Left colon (tissue), 2 donors: Measurements from ENCODE around the gene ACAA2. TPM values are rescaled to one million over a fixed set of nuclear protein-coding genes. Genes with fewer than 3 reads are reported as not detected.
"Not testable (repeated sequence)": the region's sequence is repeated elsewhere in the genome, so short reads cannot be mapped to it uniquely, and the experiment has no call there.

Experiments
- ATAC-seq: fragments of 200-7000 bp; cut with Tn5 transposase; one replicate; pipeline ENCODE4 v1.9.1; 2020; ENCODE audit warnings: mild to moderate bottlenecking, moderate library complexity
- DNase-seq, 2 donors: peaks; one replicate each; pipeline ENCODE4 v3.0.0-alpha.2; 2020
- intact Hi-C, 2 donors: fragments of 100-400 bp; cut with DNase I in 1 of 2; cut with micrococcal nuclease in 1 of 2; formaldehyde crosslinking; loops; one replicate each; pipeline versions ENCODE4 v1.11.2 to v1.14.0; 2022; cut with DNase I, micrococcal nuclease
- total RNA-seq, 2 donors: library from RNA; stranded (reverse); fragmentation: NEBNext Ultra II Directional; extraction: Animal tissue kit (Norgen Biotek cat#: 25700); gene quantifications; one replicate each; pipeline ENCODE4 v1.2.1, GENCODE V29; 2021
- donor health status: DM: no; HTN: no; CAD: no.
- donor health status: DM: yes; HTN: yes; CAD: no.

Gene ACAA2
- total RNA-seq, 2 donors from 2014 or later: 295 to 358 TPM

DNA sequence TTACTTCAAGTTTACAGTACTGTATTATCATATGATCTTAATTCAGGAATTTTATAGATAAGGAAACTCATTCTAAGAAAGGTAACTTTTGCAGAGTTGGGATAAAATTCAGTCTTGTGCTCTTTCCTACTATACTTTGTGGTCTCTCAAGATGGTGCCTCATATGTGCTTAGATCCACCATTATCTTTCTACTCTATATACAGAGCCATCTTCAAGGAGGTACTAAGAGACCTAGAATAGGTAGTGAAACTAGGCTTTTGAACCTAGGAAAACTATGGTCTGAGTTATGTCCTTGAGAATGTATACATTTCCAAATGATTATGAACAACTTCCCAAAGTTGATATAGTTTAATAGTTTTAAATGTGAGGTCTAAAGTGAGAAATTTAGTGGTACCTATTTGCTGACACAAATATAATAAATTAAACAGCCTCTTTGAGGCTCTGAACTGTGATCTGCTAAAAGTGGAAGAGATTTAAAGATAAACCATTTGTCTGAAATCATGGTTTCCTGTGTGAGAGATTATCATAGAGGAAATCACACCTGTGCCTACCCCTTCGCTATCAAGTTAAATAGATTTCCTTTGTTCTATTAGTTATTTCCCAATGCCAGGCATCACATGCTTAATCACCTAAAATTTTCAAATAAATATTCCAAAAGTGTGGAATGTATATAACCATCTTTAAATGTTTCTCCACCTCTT is 27.2 kb downstream of the ACAA2 start:
- DNase-seq: no peak
- intact Hi-C loops: loop anchor here in 1 of 2 donors (10.0 kb wide), 1 partner anchor 231 kb away; no protein-coding TSS in a partner anchor

DNA sequence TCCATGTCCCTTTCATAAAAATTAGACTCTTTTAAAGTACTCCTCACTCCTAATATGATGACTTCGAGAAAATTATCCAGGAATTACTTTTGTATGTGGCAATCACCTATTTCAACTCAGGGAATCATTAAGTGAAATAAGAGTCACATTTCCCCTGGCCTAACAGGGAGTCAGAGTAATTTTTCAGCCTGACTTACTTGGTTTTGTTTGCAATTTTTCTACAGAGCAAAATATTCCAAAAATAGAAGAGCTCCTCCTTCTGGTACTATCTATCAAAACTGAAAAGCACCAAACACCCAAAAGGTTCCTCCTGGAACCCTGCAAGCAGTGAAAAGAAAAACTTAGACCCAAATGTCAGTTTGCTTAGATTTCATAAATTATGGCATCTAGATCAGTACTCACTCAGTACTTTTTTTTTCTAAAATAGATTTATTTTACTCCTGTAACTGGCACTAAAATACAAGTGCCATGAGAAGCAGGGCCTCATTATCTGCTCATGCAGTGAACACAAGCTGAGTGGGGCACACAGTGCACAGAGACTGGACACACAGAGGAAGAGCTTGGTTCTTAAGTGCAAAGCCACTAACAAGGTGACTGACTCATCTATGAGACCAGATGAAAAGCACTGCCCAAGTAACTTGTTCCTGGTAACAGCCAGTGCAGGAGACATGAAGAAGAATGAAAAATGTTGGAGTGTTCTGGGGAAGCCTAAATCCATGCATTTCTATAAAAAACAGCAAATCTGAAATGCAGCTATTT is 28.7 kb downstream of the ACAA2 start:
- intact Hi-C loops: loop anchor here in 1 of 2 donors (10.0 kb wide), 1 partner anchor 230 kb away; no protein-coding TSS in a partner anchor
- ATAC-seq (no peak), DNase-seq (no peak)

More for the DNA sequence above, 27.2 kb downstream of the ACAA2 start:
- ATAC-seq: no peak

DNA sequence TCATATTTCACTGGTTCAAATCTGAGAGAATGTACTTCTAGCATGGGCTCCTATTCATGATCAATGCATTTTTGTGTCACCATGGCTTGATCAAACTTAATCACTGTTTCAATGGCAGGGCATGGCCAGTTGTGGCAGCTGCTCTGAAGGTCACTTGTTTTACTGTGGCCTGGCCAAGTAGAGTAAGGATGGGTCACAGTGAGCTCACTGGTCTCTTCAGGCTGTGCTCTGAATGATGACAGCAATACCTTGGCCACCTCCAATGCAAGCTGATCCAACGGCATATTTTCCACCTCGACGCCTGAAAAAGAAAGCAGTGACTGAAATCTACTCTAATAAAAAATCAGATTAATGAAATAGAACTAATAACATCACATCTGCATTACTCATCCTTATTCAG is 29.7 kb downstream of the ACAA2 start:
- intact Hi-C loops: loop anchor here in 1 of 2 donors (10.0 kb wide), 1 partner anchor 229 kb away; no protein-coding TSS in a partner anchor
- not testable (repeated sequence) for ATAC-seq, DNase-seq

DNA sequence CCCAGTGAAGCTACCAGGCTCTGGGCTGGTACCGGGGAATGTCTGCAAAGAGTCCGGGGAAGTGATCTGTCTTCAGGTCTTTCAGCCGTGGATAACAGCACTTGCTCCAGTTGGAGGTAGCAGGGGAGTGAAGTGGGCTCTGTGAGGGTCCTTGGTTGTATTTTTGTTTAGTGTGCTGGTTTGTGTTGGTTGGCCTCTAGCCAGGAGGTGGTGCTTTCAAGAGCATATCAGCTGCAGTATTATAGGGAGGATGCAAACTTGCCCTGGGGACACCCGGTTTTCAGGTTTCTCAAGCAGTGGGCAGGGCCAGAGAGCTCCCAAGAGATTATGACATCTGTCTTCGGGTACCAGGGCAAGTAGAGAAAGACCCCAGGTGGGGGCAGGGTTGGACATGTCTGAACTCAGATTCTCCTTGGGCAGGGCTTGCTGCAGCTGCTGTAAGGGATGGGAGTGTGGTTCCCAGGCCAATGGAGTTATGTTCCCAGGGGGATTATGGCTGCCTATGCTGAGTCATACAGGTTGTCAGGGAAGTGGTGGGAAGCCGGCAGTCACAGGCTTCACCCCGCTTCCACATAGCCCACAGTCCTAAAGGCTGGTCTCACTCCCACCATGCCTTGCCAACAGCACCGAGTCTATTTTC is 34.4 kb downstream of the ACAA2 start:
- DNase-seq (no peak), ATAC-seq (no peak)
- intact Hi-C loops: no loop called here

DNA sequence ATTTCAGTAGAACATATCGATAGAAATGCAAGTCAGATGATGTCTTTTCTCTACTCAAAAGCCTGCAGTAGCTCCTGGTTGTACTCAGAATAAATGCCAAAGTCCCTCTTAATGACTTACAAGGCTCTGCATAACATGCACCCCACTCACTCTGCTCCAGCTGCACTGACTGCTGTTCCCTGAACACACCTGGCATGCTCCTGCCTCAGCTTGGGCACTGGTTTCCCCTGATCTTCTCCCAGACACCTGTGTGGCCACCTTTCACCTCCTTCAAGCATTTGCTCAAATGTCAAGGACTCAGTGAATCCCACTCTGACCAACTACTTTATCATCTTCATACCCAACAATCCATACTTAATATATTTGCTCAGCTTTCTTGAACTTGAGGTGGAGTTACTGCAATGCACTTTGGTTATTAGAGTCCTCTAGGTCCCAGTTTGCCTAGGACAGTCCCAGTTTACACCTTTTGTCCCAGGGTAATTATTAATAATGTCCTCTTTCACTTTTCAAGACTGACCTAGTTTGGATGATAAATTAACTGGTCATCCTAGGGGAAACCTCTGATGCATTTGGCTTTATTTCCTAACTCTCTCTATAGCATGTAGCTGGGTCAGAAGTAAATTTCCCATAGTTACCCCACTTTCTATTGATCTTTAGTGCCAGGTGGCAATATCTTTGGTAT is 44.1 kb downstream of the ACAA2 start:
- DNase-seq (no peak), ATAC-seq (no peak)
- intact Hi-C loops: no loop called here

DNA sequence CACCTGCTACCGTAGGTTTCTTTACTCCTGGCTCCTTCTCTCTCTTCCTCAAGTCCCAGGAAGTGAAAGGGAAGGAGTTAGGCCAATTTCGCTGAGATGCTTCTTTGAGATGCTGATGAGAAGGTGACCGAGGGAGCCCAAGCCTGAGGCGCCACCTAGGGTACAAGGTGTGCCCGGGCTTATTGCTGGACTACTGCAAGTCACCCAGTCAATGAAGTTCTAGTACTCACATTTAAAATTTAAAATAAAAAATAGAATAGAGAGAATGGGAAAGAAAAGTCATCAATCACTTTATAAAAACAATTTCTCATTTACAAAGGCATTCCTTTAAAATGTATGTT is 45.3 kb downstream of the ACAA2 start:
- ATAC-seq: peak; percentile 92
- DNase-seq: peak in 1 of 2 donors; percentile 73
- intact Hi-C loops: no loop called here

DNA sequence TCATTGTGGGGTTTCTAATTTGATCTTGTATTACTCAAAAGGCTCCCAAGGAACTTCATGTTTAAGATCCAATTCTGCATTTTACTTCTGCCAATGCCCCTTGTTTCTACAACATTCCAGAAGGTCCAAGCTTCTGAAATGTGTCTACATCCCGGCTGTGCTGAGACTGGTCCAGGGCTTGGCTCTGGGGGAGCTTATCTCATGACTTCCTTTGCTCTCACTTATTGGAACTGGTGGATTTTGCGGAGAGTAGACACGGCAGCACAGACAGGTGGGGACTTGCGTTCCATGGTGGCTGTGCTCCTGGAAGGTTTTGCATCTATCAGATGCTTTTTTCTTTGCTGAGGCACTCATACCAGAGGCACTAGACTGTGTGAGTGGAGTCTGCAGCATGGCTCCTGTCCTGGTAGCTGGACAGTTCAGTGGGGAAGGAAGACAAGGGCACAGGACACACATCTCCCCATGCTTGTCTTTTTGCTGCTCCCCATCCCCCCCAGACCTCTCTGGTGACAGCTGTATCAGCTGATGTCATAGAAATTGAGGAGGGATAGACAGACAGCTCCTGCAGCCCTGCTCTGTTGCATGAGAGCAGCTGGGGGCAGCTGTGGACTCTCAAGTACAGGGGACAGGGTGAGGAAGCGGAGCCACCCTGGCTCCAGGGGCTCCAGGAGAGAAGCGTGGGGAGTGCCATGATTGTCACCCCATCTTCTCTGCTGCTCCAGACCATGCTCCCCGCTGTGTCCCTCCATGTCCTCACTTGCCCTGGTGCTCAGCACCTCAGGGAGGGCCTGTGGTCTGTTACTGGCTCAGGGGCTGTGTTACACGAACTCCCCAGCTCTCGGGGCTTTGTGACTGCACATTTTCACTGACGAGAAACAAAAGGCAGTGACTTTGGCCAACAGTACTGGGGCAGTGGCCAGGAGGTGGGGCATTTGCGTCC is 46.0 kb downstream of the ACAA2 start:
- ATAC-seq (peak; percentile 13), DNase-seq (peak in 1 of 2 donors; percentile 14)
- intact Hi-C loops: no loop called here

DNA sequence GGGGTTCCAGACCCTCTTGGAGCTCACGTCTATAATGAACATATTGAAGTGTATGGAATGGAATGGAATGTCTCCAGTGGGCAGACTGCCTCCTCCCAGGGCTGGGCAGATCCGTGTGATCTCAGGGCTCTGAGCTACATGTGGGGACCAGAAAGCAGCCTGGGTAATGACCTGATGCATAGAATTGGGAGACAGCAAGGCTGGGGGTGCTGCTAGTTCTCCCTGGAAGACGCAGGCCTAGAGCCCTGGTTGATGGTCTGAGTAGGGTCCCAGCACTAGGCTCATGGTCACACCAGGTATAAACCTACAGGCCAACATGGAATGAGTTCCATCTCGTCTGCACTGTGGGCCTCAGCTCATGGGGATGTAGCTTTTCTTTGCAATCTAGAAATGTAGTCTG is 46.7 kb downstream of the ACAA2 start:
- intact Hi-C loops: no loop called here
- ATAC-seq (no peak), DNase-seq (no peak)

DNA sequence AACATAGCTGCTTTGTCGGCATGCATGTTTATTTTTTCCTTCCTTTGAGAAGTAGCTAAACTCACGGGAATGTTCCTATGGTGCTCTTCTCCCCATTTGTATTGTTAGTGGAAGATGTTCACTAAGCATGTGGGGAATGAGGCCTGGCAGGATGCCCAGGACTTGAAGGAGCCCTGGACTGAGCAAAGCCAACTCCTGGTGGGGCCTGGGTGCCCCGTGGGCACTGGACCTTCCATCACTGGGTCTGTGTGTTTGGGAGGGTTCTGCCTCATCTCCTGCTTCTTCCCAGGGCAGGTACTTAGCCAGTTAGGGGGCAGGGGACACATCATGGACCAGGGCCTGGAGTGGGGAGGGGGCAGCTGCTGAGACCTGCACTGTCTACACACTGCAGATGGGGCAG is 49.3 kb downstream of the ACAA2 start:
- no peak for DNase-seq
- intact Hi-C loops: no loop called here
- ATAC-seq: no peak

DNA sequence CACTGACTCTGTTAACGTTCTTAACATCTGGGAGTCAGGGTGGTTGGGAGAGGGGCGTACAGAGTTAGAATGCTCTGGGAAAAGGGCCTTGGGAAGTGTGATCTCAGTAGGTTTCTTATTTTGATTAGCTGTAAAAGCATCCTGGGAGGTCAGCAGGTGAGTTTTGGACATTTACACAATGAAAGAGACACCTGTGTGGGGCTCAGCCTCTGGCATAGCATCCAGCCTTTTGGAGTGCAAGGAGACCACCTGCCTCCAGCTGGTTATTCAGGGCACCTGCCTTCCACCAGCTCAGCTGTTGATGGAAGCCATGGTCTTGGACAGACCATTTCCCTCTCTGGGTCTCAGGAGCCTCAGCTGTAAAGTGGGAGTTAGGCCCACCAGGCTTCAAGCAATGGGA is 49.7 kb downstream of the ACAA2 start:
- intact Hi-C loops: no loop called here
- no peak for DNase-seq
- no peak for ATAC-seq

DNA sequence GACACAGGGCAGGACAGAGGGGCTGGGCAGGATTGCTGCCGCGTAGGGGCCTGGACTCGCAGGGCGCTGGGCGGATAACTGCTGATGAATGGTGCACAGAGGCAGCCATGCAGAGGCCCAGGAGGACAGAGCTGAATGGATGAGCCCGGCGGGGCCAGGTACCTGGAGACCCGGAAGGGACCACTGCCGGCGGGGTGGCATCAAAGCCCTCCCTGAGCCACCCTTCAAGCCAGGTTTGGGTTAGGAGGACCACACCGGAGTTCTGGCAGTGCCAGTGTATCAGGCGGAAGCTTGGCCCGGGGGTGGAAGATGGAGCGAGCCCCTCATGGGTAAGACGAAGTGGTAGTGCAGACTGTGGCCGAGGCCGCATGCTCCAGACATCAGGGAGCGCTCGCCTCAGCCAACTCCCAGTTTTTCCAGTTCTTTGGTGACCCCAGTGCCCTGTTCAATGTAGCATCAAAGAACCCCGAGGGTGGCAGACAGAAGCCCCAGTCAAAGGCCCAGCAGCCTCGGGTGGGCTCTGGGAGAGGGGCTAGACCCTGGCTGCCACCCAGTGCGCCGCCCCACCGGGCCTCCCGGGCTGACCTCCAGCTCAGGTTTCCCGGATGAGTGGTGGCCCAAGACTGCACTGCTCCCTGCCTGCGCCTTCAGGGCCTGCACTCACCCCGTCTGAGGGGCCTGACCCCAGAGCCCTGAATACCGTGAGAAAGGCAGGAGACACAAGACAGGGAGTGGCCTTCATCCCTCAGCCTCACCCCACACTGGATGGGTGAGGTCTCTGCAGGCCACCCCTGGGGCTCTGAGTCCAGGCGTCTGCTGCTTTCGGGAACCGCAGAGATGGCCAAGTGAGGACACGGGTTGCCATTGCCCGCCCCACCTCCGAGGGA is 50.9 kb downstream of the ACAA2 start:
- peak; percentile 16 for ATAC-seq
- intact Hi-C loops: no loop called here
- no peak for DNase-seq

DNA sequence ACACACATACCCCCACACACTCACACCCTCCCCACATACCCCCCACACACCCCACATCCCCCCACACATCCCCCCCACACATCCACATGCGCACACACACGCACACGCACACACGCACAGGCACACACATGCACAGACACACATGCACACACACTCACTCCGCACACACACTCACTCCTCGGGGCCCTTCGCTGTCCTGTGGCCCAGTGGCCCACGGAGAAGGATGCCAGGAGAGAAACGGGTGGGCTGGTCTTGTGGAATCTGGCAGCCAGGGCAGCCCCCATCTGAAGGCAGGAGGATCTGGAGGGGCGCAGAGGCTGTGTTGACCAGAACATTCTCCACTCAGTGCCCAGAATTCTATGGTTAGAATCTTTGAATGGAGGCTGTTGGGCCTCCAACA is 51.6 kb downstream of the ACAA2 start:
- ATAC-seq: no peak
- DNase-seq: no peak
- intact Hi-C loops: no loop called here

DNA sequence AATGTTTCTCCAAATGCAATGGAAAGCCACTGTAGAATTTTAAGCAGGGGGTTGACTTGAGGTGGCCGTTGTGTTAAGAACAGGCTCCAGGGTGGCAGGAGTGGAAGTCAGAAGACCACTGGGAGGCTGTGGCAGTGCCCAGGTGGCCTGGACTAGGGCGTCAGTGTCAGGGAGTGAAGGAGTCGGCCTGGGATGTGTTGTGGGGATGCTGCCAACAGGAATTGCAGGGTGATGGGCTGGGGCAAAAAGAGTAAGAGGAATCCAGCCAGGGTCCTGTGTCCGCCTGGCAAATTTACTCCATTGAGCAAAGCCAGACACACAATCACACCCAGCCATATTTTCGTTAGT is 55.1 kb downstream of the ACAA2 start:
- no peak for ATAC-seq
- intact Hi-C loops: no loop called here

DNA sequence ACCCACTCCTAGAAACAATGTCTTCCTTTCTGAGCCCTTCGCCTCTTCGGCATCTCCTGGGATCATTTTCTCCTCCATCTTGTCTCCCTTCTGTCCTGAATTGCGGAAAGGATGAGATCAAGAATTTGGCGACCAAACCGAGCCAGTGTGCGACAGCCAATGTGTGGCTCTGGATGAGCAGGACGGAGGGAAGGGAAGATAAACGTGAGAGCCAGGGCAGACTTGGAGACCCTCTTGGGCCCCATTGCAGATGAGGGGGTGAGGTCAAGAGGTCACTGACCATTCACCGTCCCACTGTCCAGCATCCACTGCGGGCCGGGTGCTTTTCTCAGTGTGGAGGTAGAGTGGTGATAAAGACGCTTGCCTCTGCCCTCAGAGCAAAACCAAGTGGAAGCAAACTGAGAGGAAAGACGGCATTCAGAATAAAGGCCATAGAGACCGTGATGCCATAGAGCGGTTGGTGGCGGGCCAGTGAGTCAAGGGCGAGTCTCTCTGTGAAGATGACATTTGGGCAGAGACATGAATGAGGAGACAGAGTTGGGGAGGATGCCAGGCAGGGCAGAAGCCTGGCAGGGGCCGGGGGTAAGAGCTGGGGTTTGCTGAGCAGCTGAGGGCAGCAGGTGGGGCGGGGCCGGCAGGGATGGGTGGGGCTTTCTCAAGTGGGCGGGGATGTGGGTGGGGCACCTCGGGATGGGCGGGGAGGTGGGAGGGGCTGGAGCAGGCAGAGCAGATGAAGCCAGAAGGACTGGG is 55.6 kb downstream of the ACAA2 start:
- peak in 1 of 2 donors; percentile 35 for DNase-seq
- ATAC-seq: peak; percentile 64
- intact Hi-C loops: no loop called here

More for the DNA sequence above, 55.1 kb downstream of the ACAA2 start:
- DNase-seq: no peak

DNA sequence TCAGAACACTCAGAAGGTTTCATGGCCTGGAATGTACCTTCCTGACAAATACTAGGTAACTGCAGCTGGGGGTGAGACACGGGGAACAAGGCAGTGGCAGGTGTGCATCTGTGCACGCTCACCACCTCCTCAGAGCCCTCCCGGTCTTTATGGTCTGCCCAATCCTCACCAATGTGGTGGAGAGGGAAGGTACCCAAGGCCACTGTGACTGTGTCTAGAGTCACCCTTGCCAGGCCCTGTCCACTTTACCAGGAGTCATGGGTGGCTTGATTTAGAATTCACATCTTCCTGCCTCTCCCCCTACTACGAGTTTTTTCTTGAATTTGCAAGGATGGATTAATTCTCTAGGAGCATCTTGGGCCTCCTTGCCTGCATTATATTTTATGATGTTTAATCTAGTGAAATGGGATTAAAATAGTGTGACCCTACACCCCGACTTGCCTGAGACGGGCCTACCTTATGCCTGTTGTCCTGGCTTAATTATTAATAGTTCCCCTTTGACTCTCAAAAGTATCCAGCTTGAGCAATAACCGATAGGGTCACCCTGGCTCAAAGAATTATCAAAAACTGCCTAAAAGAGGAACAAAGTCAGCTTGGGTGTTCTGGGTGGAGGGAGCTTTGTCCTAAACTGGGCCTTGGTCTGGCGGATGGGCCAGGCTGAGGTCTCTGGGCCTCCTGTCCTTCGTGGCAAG is 56.5 kb downstream of the ACAA2 start:
- intact Hi-C loops: no loop called here
- no peak for DNase-seq
- ATAC-seq: no peak

DNA sequence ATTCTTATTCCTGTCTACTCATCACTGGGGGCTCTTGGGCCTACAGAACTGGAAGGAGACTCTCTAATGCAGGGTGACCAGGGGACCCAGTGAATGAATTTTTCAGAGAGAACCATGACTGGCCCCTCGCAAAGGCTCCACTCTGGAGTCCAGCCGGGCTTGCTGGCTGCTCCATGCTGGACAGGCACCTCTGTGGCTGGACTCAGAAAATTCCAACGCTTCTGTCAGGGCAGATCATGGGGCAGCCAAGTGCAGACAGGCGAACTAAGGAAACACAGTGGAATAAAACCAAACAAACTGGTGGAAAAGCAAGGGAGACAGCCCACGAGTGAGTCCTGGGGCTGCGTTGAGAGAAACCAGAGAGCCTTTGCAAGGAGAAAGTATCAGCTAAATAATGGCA is 57.2 kb downstream of the ACAA2 start:
- no peak for ATAC-seq
- DNase-seq: no peak
- intact Hi-C loops: no loop called here
